OCI-LY3 (cell line): Measurements from ENCODE around the gene PCBD2.

ENCODE experiments used
- CTCF ChIP-seq: fragments of 200-600, 300-600 bp; sonication (generic); IDR thresholded peaks from 2 replicates; pipeline ENCODE4 v1.5.1; 2014; ENCODE audit warnings: antibody characterized with exemption, low read length, low read depth
- EZH2phosphoT487 ChIP-seq: fragments of 200-600 bp; shearing (Covaris generic); IDR thresholded peaks from 2 replicates; pipeline ENCODE4 v1.6.1; 2018; ENCODE audit warnings: antibody characterized with exemption, mixed run types, low read depth

GRCh38 chr5:134994560-134995156 is 89.7 kb downstream of the PCBD2 start:
- TF ChIP-seq CTCF (no peak), EZH2phosphoT487 (no peak)
